ENCODE data around the gene TDRD1. TPM values are rescaled to one million over a fixed set of nuclear protein-coding genes. Genes with fewer than 3 reads are reported as not detected.

TDRD1 gene
- total and polyA plus RNA-seq, 9 of the 15 experiments (the other 6 are each of a cell fraction or from before 2014, with no cell fraction given), result not detected

- H3K79me2 ChIP-seq (ENCODE audit: control insufficient read depth, insufficient read depth, low read length), result no peaks in the 10 kb centered on the region
- no peak for DNase-seq (ENCODE audit: extremely low read depth in 1 of 4, low spot score in 3 of 4)
- ChIA-PET CTCF (ENCODE audit: low intra/inter-chr PET ratio) (no interaction called here), POLR2A (no interaction called here)
- ATAC-seq, result no peak
- no peaks in the 10 kb centered on the region for H3K9me3 ChIP-seq (replicated peaks; ENCODE audit: control insufficient read depth, insufficient read depth, low read depth, low read length)
- no peak overlapping the region for H3K4me2 ChIP-seq (ENCODE audit: insufficient read depth, low read length)
- H3K27me3 ChIP-seq (ENCODE audit: control insufficient read depth in 2 of 2, insufficient read depth in 2 of 2, low read length in 2 of 2), result peaks cover 0 to 11% of the 10 kb centered on the region in 2 experiments; a peak in 1 of 5 replicates
- no peak overlapping the region for H3K9ac ChIP-seq (ENCODE audit: insufficient read depth in 1 of 2, low read depth in 2 of 2, low read length in 2 of 2)
- intact Hi-C loops (cut with micrococcal nuclease) (no loop called here), in situ Hi-C loops (cut with MboI) (no loop called here)
- 0% methylated on average over 2 of the region's 6 CpGs for WGBS (ENCODE audit: insufficient coverage, low coverage, missing lambda C conversion rate)
- TF ChIP-seq NCOA4 (IDR thresholded peaks at IDR 0.05; ENCODE audit: partially characterized antibody) (no peak), MEF2D (tag; conservative IDR thresholded peaks at IDR 0.05; ENCODE audit: low read depth) (no peak), MIER1 (IDR thresholded peaks at IDR 0.05; ENCODE audit: low read depth) (no peak), HEY1 (CRISPR knock-in tag; IDR thresholded peaks at IDR 0.05; ENCODE audit: borderline replicate concordance) (no peak), ASH1L (IDR thresholded peaks at IDR 0.05; ENCODE audit: borderline replicate concordance, low read depth, partially characterized antibody) (no peak), GTF3C2 (IDR thresholded peaks at IDR 0.05; ENCODE audit: borderline replicate concordance, extremely low read depth, insufficient read length) (no peak), ZFP91 (CRISPR knock-in tag; IDR thresholded peaks at IDR 0.05) (no peak), SMAD2 (IDR thresholded peaks at IDR 0.05; ENCODE audit: low read depth, low read length) (no peak), PHTF2 (CRISPR knock-in tag; IDR thresholded peaks at IDR 0.05) (no peak), POLR3A (IDR thresholded peaks at IDR 0.05; ENCODE audit: borderline replicate concordance, extremely low read depth, insufficient read depth, insufficient read length) (no peak), E2F5 (CRISPR knock-in tag; IDR thresholded peaks at IDR 0.05) (no peak), ZNF23 (CRISPR knock-in tag; IDR thresholded peaks at IDR 0.05) (no peak), MLX (CRISPR knock-in tag; conservative IDR thresholded peaks at IDR 0.05) (no peak)
- BruUV-seq (replicated peaks), result no TSS peak
- H3K4me3 ChIP-seq, result no peak overlapping the region
- H3K4me1 ChIP-seq (replicated peaks in 1 of 2; ENCODE audit: control insufficient read depth in 2 of 2, insufficient read depth in 2 of 2, low read length in 2 of 2), result no peaks in the 10 kb centered on the region
- no peaks in the 10 kb centered on the region for H4K20me1 ChIP-seq (replicated peaks; ENCODE audit: control insufficient read depth, insufficient read depth, low read length)
- H3K27ac ChIP-seq (ENCODE audit: extremely low read depth, low read depth, low read length), result no peak overlapping the region
- no peaks in the 10 kb centered on the region for H3K36me3 ChIP-seq (ENCODE audit: control insufficient read depth, insufficient read depth, low read length)
- no peaks in the 10 kb centered on the region for H3K9me1 ChIP-seq (ENCODE audit: control insufficient read depth, insufficient read depth, low read length)
- FAIRE-seq, result no peak
- no peak overlapping the region for H2AFZ ChIP-seq (ENCODE audit: low read depth, low read length)
These were observed 96.9 kb downstream of the TDRD1 start for GRCh38 chr10:114276066-114276465.
